ENCODE results near the gene LGI4.

GRCh38 chr19:35170359-35171061 lies 35.7 kb upstream of the LGI4 start:
- TF ChIP-seq, protein P1, sequence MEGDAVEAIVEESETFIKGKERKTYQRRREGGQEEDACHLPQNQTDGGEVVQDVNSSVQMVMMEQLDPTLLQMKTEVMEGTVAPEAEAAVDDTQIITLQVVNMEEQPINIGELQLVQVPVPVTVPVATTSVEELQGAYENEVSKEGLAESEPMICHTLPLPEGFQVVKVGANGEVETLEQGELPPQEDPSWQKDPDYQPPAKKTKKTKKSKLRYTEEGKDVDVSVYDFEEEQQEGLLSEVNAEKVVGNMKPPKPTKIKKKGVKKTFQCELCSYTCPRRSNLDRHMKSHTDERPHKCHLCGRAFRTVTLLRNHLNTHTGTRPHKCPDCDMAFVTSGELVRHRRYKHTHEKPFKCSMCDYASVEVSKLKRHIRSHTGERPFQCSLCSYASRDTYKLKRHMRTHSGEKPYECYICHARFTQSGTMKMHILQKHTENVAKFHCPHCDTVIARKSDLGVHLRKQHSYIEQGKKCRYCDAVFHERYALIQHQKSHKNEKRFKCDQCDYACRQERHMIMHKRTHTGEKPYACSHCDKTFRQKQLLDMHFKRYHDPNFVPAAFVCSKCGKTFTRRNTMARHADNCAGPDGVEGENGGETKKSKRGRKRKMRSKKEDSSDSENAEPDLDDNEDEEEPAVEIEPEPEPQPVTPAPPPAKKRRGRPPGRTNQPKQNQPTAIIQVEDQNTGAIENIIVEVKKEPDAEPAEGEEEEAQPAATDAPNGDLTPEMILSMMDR (IDR thresholded peaks at IDR 0.05 in 4 of 5, conservative IDR thresholded peaks at IDR 0.05 in 1 of 5): no peak
- no peak for TF ChIP-seq POLR2A (IDR thresholded peaks at IDR 0.05)

Measured in gastrocnemius medialis (tissue), 4 donors.